ENCODE measurements around the gene KAZN.
A peak's percentile ranks its signal among the peaks of the same experiment; 100 is the strongest.

The KAZN gene

GRCh38 chr1:15016001-15016400 lies 417.5 kb downstream of the KAZN start:
- no peak for DNase-seq (ENCODE audit: low read depth)
- TF ChIP-seq CTCF (conservative IDR thresholded peaks at IDR 0.05; ENCODE audit: low read depth, low read length), result no peak
- H3K4me3 ChIP-seq (ENCODE audit: low read depth, low read length), result no peak overlapping the region

GRCh38 chr1:15016526-15016925 lies 418.0 kb downstream of the KAZN start:
- DNase-seq (ENCODE audit: low read depth), result no peak
- H3K4me3 ChIP-seq (ENCODE audit: low read depth, low read length), result no peak overlapping the region

GRCh38 chr1:15017120-15017519 lies 418.6 kb downstream of the KAZN start:
- DNase-seq (ENCODE audit: low read depth), result peak; percentile 28

More at GRCh38 chr1:15016526-15016925, 418.0 kb downstream of the KAZN start:
- TF ChIP-seq CTCF (conservative IDR thresholded peaks at IDR 0.05; ENCODE audit: low read depth, low read length), result no peak

GRCh38 chr1:15018767-15019166 lies 420.3 kb downstream of the KAZN start:
- no peak for TF ChIP-seq CTCF (conservative IDR thresholded peaks at IDR 0.05; ENCODE audit: low read depth, low read length)
- DNase-seq (ENCODE audit: low read depth), result no peak
- H3K4me3 ChIP-seq (ENCODE audit: low read depth, low read length), result no peak overlapping the region

More at GRCh38 chr1:15017120-15017519, 418.6 kb downstream of the KAZN start:
- no peak overlapping the region for H3K4me3 ChIP-seq (ENCODE audit: low read depth, low read length)
- no peak for TF ChIP-seq CTCF (conservative IDR thresholded peaks at IDR 0.05; ENCODE audit: low read depth, low read length)

GRCh38 chr1:15020943-15021745 lies 422.7 kb downstream of the KAZN start:
- TF ChIP-seq CTCF (conservative IDR thresholded peaks at IDR 0.05; ENCODE audit: low read depth, low read length), result no peak
- no peak overlapping the region for H3K4me3 ChIP-seq (ENCODE audit: low read depth, low read length)
- no peak for DNase-seq (ENCODE audit: low read depth)

GRCh38 chr1:15022048-15022447 lies 423.6 kb downstream of the KAZN start:
- H3K4me3 ChIP-seq (ENCODE audit: low read depth, low read length), result no peak overlapping the region
- DNase-seq (ENCODE audit: low read depth), result no peak
- TF ChIP-seq CTCF (conservative IDR thresholded peaks at IDR 0.05; ENCODE audit: low read depth, low read length), result no peak

- TF ChIP-seq CTCF (conservative IDR thresholded peaks at IDR 0.05; ENCODE audit: low read depth, low read length), result no peak
- no peak overlapping the region for H3K4me3 ChIP-seq (ENCODE audit: low read depth, low read length)
- DNase-seq (ENCODE audit: low read depth), result no peak
Observed at GRCh38 chr1:15023205-15023604, 424.7 kb downstream of the KAZN start.

Measured in choroid plexus epithelial cell (primary cell).